ENCODE measurements around the gene TRMT44. TPM values are rescaled to one million over a fixed set of nuclear protein-coding genes. Genes with fewer than 3 reads are reported as not detected.
"Not testable (repeated sequence)": the region's sequence is repeated elsewhere in the genome, so short reads cannot be mapped to it uniquely, and the experiment has no call there.

The TRMT44 gene
- total RNA-seq, 4 donors from 2014 or later = 36.4 to 56.4 (median 43.9) TPM

DNA sequence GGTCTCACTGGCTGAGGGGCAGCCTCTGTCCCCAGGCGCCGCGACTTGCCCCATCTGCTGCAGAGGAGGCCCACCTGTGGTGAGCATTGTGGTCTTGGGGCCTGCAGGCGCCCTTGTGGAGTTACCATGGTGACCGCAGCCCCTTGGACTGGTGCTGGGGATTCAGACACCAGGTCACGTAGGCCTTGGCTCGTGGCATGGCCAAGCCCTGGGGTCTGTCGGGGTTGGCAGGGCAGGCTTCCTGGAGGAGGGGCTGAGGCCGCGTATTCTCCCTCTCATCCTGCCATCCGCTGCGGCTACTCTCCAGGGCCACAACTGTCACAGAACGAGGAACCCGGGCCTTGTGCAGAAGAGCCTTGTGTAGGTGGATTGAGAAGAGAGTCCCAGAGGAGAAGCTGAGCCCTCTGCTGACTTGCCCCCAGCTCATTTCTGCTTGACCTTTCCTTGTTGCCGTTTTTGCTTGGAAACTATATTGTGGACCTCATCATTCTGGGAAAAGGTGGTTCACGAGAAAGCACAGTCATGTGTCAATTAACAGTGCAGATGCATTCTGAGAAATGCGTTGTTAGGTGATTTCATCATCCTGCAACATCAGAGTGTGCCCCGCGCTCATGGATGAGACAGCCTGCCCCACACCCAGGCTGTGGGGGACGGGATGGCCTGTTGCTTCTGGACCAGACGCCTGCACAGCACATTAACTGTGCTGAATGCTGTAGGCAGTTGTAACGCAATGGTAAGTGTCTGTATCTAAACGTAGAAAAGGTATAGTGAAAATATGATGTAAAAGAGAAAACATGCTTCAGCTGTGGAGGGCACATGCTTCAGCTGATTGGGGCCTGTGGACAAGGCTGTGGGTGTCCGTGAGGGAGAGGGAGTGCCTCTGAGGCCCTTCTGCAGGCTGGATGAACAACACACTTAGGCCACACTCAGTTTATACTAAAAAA lies 38.5 kb downstream of the TRMT44 start:
- intact Hi-C loops (cut with DNase I) = no loop called here
- Histone ChIP-seq H3K9me3 (no peaks in the 10 kb centered on the region), H3K27me3 (no peaks in the 10 kb centered on the region), H3K27ac (no peak overlapping the region), H3K36me3 (peaks cover 6 to 7% of the 10 kb centered on the region in 2 donors), H3K4me1 (peaks cover 3 to 6% of the 10 kb centered on the region in 2 donors), H3K4me3 (replicated peaks in 1 of 3) (no peak overlapping the region)
- WGBS, 2 donors = 82 to 90% methylated on average over 10 to 23 of the region's 24 CpGs
- no peak for DNase-seq
- TF ChIP-seq, protein P1, sequence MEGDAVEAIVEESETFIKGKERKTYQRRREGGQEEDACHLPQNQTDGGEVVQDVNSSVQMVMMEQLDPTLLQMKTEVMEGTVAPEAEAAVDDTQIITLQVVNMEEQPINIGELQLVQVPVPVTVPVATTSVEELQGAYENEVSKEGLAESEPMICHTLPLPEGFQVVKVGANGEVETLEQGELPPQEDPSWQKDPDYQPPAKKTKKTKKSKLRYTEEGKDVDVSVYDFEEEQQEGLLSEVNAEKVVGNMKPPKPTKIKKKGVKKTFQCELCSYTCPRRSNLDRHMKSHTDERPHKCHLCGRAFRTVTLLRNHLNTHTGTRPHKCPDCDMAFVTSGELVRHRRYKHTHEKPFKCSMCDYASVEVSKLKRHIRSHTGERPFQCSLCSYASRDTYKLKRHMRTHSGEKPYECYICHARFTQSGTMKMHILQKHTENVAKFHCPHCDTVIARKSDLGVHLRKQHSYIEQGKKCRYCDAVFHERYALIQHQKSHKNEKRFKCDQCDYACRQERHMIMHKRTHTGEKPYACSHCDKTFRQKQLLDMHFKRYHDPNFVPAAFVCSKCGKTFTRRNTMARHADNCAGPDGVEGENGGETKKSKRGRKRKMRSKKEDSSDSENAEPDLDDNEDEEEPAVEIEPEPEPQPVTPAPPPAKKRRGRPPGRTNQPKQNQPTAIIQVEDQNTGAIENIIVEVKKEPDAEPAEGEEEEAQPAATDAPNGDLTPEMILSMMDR (IDR thresholded peaks at IDR 0.05) = no peak

DNA sequence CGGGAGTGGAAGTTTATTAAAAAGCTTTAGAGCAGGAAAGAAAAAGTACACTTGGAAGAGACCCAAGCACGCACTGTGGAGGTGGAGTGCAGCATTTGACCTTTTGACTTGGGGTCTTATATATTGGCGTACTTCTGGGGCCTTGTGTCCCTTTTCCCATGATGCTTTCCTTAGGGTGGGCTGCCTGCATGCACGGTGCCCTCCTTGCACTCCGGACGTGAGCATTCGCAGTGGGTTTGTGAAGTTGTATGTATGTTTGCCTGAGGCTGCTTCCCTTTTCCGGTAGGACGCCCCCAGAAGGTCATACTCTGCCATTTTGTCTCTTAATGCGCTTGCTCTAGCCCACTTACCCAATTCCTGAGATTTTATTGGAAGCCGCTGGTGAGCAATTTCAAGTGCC lies 39.6 kb downstream of the TRMT44 start:
- intact Hi-C loops (cut with DNase I) = no loop called here
- 94% methylated on average over 11 of the region's 11 CpGs for WGBS, 2 donors
- Histone ChIP-seq H3K4me3 (replicated peaks in 1 of 3) (no peak overlapping the region), H3K36me3 (peaks cover 6 to 7% of the 10 kb centered on the region in 2 donors), H3K9me3 (no peaks in the 10 kb centered on the region), H3K4me1 (no peaks in the 10 kb centered on the region), H3K27ac (no peak overlapping the region), H3K27me3 (no peaks in the 10 kb centered on the region)
- TF ChIP-seq POLR2A (IDR thresholded peaks at IDR 0.05) = no peak
- TF ChIP-seq, protein P1 (IDR thresholded peaks at IDR 0.05) = no peak
- DNase-seq = no peak

DNA sequence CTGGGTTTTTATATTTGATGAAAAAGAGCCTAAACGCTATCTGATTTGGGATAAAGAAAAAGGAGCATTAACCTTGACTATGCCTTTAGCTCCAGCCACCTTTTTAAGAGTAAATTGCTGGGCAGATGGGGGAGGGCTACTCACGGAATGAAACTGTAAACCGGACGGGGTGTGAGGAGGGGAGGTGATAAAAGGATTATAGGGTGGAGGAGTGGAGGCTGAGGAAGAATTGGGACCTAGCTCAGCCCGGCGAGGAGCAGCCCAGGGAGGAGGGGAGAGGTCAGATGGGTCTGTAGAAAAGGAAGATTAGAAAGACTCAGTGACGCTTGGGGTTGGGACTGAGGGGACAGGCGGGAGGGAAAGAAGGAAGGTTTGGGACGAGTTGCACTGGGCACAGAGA lies 46.1 kb downstream of the TRMT44 start:
- intact Hi-C loops (cut with DNase I); H3K27me3 ChIP-seq; H3K9me3 ChIP-seq; H3K4me3 ChIP-seq (replicated peaks in 1 of 3); H3K27ac ChIP-seq; H3K36me3 ChIP-seq; DNase-seq; H3K4me1 ChIP-seq: not testable (repeated sequence)
- 65 to 68% methylated on average over 9 of the region's 9 CpGs for WGBS, 2 donors

DNA sequence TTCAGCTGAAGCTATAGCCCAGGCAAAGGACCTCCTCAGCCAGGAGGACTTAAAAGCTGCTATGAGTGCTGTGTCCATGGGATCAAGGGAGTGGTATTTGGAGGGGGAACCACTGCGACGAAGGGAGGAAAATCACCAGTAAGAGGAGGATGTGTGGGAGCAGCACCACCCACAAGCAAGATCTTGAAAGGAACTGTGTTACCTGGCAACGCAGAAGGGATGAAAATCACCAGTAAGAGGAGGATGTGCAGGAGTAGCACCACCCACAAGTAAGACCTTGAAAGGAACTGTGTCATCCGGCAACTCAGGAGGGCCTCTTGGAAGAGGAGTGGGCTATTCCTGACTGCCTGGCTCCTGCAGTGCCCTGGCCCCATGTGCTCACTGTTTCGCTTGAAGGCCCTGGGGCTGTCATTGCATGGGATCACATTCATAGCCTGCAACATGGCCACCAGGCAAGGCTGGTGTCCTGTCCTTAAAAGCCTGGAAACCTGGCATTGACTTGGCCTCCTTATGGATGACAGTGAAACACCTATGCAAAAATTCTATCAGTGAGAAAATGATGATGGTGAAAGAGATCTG lies 48.3 kb downstream of the TRMT44 start:
- 92 to 98% methylated on average over 5 of the region's 5 CpGs for WGBS, 2 donors
- no peak for TF ChIP-seq POLR2A (IDR thresholded peaks at IDR 0.05)
- TF ChIP-seq, protein P1 (IDR thresholded peaks at IDR 0.05) = no peak

DNA sequence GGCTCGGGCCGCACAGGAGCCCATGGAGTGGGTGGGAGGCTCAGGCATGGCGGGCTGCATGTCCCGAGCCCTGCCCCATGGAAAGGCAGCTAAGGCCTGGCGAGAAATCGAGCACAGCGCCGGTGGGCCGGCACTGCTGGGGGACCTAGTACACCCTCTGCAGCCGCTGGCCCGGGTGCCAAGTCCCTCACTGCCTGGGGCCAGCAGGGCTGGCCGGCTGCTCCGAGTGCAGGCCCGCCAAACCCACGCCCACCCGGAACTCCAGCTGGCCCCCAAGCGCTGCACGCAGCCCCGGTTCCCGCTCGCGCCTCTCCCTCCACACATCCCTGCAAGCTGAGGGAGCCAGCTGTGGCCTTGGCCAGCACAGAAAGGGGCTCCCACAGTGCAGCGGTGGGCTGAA lies 50.9 kb downstream of the TRMT44 start:
- DNase-seq; H3K36me3 ChIP-seq; H3K4me3 ChIP-seq (replicated peaks in 1 of 3); H3K4me1 ChIP-seq; intact Hi-C loops (cut with DNase I); H3K9me3 ChIP-seq; H3K27ac ChIP-seq; H3K27me3 ChIP-seq: not testable (repeated sequence)
- 20 to 93% methylated on average over 1 to 23 of the region's 23 CpGs for WGBS, 2 donors

More for the DNA sequence above, 48.3 kb downstream of the TRMT44 start:
- no peak overlapping the region for H3K4me3 ChIP-seq (replicated peaks in 1 of 3)
- H3K27me3 ChIP-seq = no peaks in the 10 kb centered on the region
- intact Hi-C loops (cut with DNase I) = no loop called here
- H3K9me3 ChIP-seq = no peaks in the 10 kb centered on the region
- H3K36me3 ChIP-seq = no peaks in the 10 kb centered on the region
- no peaks in the 10 kb centered on the region for H3K4me1 ChIP-seq
- H3K27ac ChIP-seq = no peak overlapping the region
- DNase-seq = no peak

DNA sequence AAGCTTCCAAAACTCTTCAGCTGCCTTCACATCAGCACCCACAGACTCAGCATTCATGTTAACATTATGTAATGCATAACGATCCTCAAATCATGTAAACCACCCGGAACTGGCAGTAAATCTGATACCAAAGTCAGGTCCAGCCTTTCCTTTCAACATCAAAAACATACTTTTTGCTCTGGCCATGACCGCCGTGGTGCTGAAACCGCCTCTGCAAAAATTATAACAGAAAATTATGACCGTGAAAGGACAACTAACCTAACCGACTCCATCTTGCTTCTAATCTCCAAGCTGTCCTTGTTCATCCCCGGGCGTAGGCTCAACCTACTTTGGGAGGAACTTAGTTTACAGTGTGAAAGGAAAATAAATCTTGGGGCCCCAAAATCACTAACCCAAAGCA lies 51.6 kb downstream of the TRMT44 start:
- no peak overlapping the region for H3K4me3 ChIP-seq (replicated peaks in 1 of 3)
- 88 to 90% methylated on average over 9 of the region's 9 CpGs for WGBS, 2 donors
- H3K36me3 ChIP-seq = no peaks in the 10 kb centered on the region
- no peaks in the 10 kb centered on the region for H3K27me3 ChIP-seq
- H3K9me3 ChIP-seq = no peaks in the 10 kb centered on the region
- no peak overlapping the region for H3K27ac ChIP-seq
- DNase-seq = no peak
- intact Hi-C loops (cut with DNase I) = no loop called here
- no peaks in the 10 kb centered on the region for H3K4me1 ChIP-seq
- TF ChIP-seq, protein P1 (IDR thresholded peaks at IDR 0.05) = no peak
- no peak for TF ChIP-seq POLR2A (IDR thresholded peaks at IDR 0.05)

Measured in thyroid gland (tissue), 4 donors.